PC-3 (cell line): ENCODE data around the gene STAT1.

Experiments
- EZH2 ChIP-seq: fragments of 300-600 bp; sonication (generic); IDR thresholded peaks from one replicate; pipeline ENCODE4 v1.6.1; 2017; ENCODE audit warnings: antibody characterized with exemption, mild to moderate bottlenecking, low read length; ENCODE audit not compliant: unreplicated experiment
- EZH2phosphoT487 ChIP-seq: fragments of 300-600 bp; sonication (generic); IDR thresholded peaks from 2 replicates; pipeline ENCODE4 v1.6.1; 2018; ENCODE audit warnings: mild to moderate bottlenecking, antibody characterized with exemption, low read length, borderline replicate concordance
- TF ChIP-seq, protein P1 (sequence below): fragments of 300-600 bp; sonication (generic); conservative IDR thresholded peaks from 2 replicates; pipeline ENCODE4 v1.5.1; 2017; ENCODE audit warnings: antibody characterized with exemption, low read depth, mild to moderate bottlenecking, low read length

DNA sequence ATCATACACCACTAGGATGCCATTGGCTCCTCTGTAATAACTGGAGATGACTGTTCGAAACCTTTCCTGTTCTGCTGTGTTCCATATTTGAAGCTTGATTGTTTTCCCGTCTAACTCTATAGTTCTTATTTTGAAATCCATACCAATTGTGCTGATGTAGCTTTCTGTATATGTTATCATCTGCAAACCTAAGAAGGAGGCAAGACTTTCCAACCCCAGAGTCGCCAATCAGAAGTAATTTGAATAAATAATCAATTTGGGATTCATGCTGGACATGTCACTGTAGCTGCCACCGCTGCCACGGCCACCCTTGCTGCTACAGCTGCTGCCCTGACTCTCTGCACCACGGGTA lies 20.7 kb downstream of the STAT1 start:
- TF ChIP-seq, protein P1, sequence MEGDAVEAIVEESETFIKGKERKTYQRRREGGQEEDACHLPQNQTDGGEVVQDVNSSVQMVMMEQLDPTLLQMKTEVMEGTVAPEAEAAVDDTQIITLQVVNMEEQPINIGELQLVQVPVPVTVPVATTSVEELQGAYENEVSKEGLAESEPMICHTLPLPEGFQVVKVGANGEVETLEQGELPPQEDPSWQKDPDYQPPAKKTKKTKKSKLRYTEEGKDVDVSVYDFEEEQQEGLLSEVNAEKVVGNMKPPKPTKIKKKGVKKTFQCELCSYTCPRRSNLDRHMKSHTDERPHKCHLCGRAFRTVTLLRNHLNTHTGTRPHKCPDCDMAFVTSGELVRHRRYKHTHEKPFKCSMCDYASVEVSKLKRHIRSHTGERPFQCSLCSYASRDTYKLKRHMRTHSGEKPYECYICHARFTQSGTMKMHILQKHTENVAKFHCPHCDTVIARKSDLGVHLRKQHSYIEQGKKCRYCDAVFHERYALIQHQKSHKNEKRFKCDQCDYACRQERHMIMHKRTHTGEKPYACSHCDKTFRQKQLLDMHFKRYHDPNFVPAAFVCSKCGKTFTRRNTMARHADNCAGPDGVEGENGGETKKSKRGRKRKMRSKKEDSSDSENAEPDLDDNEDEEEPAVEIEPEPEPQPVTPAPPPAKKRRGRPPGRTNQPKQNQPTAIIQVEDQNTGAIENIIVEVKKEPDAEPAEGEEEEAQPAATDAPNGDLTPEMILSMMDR, result no peak
- no peak for TF ChIP-seq EZH2
- no peak for TF ChIP-seq EZH2phosphoT487
